Measurements from ENCODE around the gene RXFP4. TPM values are rescaled to one million over a fixed set of nuclear protein-coding genes. Genes with fewer than 3 reads are reported as not detected.

The RXFP4 gene
- total RNA-seq, 2 donors from 2014 or later: not detected

GRCh38 chr1:155933591-155934096 is 7.8 kb upstream of the RXFP4 start:
- no peaks in the 10 kb centered on the region for H3K9me3 Mint-ChIP-seq
- H3K36me3 Mint-ChIP-seq (ENCODE audit: insufficient read depth in 2 of 2): peaks cover 2 to 25% of the 10 kb centered on the region in 2 donors
- no peak overlapping the region for H3K27ac Mint-ChIP-seq
- no peaks in the 10 kb centered on the region for H3K27me3 Mint-ChIP-seq (ENCODE audit: low read depth)
- peaks cover 58% of the 10 kb centered on the region for H3K4me1 Mint-ChIP-seq (ENCODE audit: low read depth)
- ATAC-seq (replicated peaks in 1 of 2) (no peak), DNase-seq (no peak)
- H3K4me3 Mint-ChIP-seq: no peak overlapping the region

- no peak within 1 kb of the TSS for H3K27ac Mint-ChIP-seq
- DNase-seq (peak; percentile 94 to 96), ATAC-seq (replicated peaks in 1 of 2) (peak; percentile 95 to 96)
- peaks cover 2 to 20% of the 10 kb centered on the region in 2 donors for H3K36me3 Mint-ChIP-seq (ENCODE audit: insufficient read depth in 2 of 2)
- H3K4me1 Mint-ChIP-seq (ENCODE audit: low read depth): peaks cover 58% of the 10 kb centered on the region
- H3K9me3 Mint-ChIP-seq: no peaks in the 10 kb centered on the region
- H3K27me3 Mint-ChIP-seq (ENCODE audit: low read depth): no peaks in the 10 kb centered on the region
- H3K4me3 Mint-ChIP-seq: no peak within 1 kb of the TSS
Observed at GRCh38 chr1:155934097-155934935, 7.1 kb upstream of the RXFP4 start, which contains the start of gene KHDC4. TSS of gene KHDC4 (minus strand) at chr1:155934413. CDS start at chr1:155934373, 40 bp downstream.

GRCh38 chr1:155934936-155935590 is 6.4 kb upstream of the RXFP4 start:
- Mint-ChIP-seq H3K27ac (no peak overlapping the region), H3K27me3 (ENCODE audit: low read depth) (no peaks in the 10 kb centered on the region), H3K4me3 (no peak overlapping the region), H3K4me1 (ENCODE audit: low read depth) (peaks cover 57% of the 10 kb centered on the region), H3K9me3 (no peaks in the 10 kb centered on the region), H3K36me3 (ENCODE audit: insufficient read depth in 2 of 2) (peaks cover 0 to 18% of the 10 kb centered on the region in 2 donors)
- no peak for DNase-seq
- no peak for ATAC-seq (replicated peaks in 1 of 2)

- H3K27ac Mint-ChIP-seq: no peak overlapping the region
- no peaks in the 10 kb centered on the region for H3K9me3 Mint-ChIP-seq
- no peaks in the 10 kb centered on the region for H3K27me3 Mint-ChIP-seq (ENCODE audit: low read depth)
- DNase-seq: peak; percentile 31 to 40
- H3K36me3 Mint-ChIP-seq (ENCODE audit: insufficient read depth in 2 of 2): peaks cover 0 to under 1% of the 10 kb centered on the region in 2 donors
- no peak overlapping the region for H3K4me3 Mint-ChIP-seq
- ATAC-seq (replicated peaks in 1 of 2): no peak
- peaks cover 55% of the 10 kb centered on the region for H3K4me1 Mint-ChIP-seq (ENCODE audit: low read depth)
Observed at GRCh38 chr1:155938220-155938627, 3.2 kb upstream of the RXFP4 start.

GRCh38 chr1:155940482-155940992 is 901 bp upstream of the RXFP4 start:
- ATAC-seq (replicated peaks in 1 of 2): peak; percentile 43 to 47
- no peaks in the 10 kb centered on the region for H3K27me3 Mint-ChIP-seq (ENCODE audit: low read depth)
- H3K36me3 Mint-ChIP-seq (ENCODE audit: insufficient read depth in 2 of 2): no peaks in the 10 kb centered on the region
- no peaks in the 10 kb centered on the region for H3K9me3 Mint-ChIP-seq
- H3K4me1 Mint-ChIP-seq (ENCODE audit: low read depth): peaks cover 71% of the 10 kb centered on the region
- peak overlapping the region; percentile 22 to 48 for H3K4me3 Mint-ChIP-seq
- DNase-seq: no peak
- peak overlapping the region; percentile 64 for H3K27ac Mint-ChIP-seq

- Mint-ChIP-seq H3K27me3 (ENCODE audit: low read depth) (no peaks in the 10 kb centered on the region), H3K9me3 (no peaks in the 10 kb centered on the region), H3K36me3 (ENCODE audit: insufficient read depth in 2 of 2) (peaks cover 2 to 9% of the 10 kb centered on the region in 2 donors), H3K4me1 (ENCODE audit: low read depth) (peaks cover 81% of the 10 kb centered on the region), H3K4me3 (peak overlapping the region; percentile 22 to 48), H3K27ac (peak overlapping the region; percentile 64)
- no peak for ATAC-seq (replicated peaks in 1 of 2)
- DNase-seq: no peak
Observed at GRCh38 chr1:155941845-155942531, 550 bp downstream of the RXFP4 start.

GRCh38 chr1:155942578-155943141 is 1.2 kb downstream of the RXFP4 start:
- DNase-seq (no peak), ATAC-seq (replicated peaks in 1 of 2) (no peak)
- H3K9me3 Mint-ChIP-seq: no peaks in the 10 kb centered on the region
- H3K4me3 Mint-ChIP-seq: no peak overlapping the region
- no peaks in the 10 kb centered on the region for H3K27me3 Mint-ChIP-seq (ENCODE audit: low read depth)
- H3K27ac Mint-ChIP-seq: no peak overlapping the region
- H3K4me1 Mint-ChIP-seq (ENCODE audit: low read depth): peaks cover 88% of the 10 kb centered on the region
- peaks cover 2 to 11% of the 10 kb centered on the region in 2 donors for H3K36me3 Mint-ChIP-seq (ENCODE audit: insufficient read depth in 2 of 2)

GRCh38 chr1:155944444-155944799 is 3.0 kb downstream of the RXFP4 start:
- H3K9me3 Mint-ChIP-seq: no peaks in the 10 kb centered on the region
- peak overlapping the region in 1 of 2 donors; percentile 70 for H3K4me3 Mint-ChIP-seq
- peak overlapping the region; percentile 96 for H3K27ac Mint-ChIP-seq
- peaks cover 2 to 11% of the 10 kb centered on the region in 2 donors for H3K36me3 Mint-ChIP-seq (ENCODE audit: insufficient read depth in 2 of 2)
- no peaks in the 10 kb centered on the region for H3K27me3 Mint-ChIP-seq (ENCODE audit: low read depth)
- DNase-seq (no peak), ATAC-seq (replicated peaks in 1 of 2) (no peak)
- H3K4me1 Mint-ChIP-seq (ENCODE audit: low read depth): peaks cover 78% of the 10 kb centered on the region

GRCh38 chr1:155946633-155947219 is 5.3 kb downstream of the RXFP4 start:
- Mint-ChIP-seq H3K36me3 (ENCODE audit: insufficient read depth in 2 of 2) (peaks cover 4 to 20% of the 10 kb centered on the region in 2 donors), H3K27ac (peak overlapping the region; percentile 96), H3K4me3 (peak overlapping the region; percentile 79 to 84), H3K27me3 (ENCODE audit: low read depth) (no peaks in the 10 kb centered on the region), H3K4me1 (ENCODE audit: low read depth) (peaks cover 57% of the 10 kb centered on the region), H3K9me3 (no peaks in the 10 kb centered on the region)
- ATAC-seq (replicated peaks in 1 of 2) (peak; percentile 40 to 46), DNase-seq (no peak)

- ATAC-seq (replicated peaks in 1 of 2) (no peak), DNase-seq (no peak)
- Mint-ChIP-seq H3K36me3 (ENCODE audit: insufficient read depth in 2 of 2) (peaks cover 4 to 21% of the 10 kb centered on the region in 2 donors), H3K4me1 (ENCODE audit: low read depth) (peaks cover 53% of the 10 kb centered on the region), H3K4me3 (peak overlapping the region; percentile 79 to 84), H3K9me3 (no peaks in the 10 kb centered on the region), H3K27me3 (ENCODE audit: low read depth) (no peaks in the 10 kb centered on the region), H3K27ac (peak overlapping the region; percentile 96)
Observed at GRCh38 chr1:155947292-155947691, 5.9 kb downstream of the RXFP4 start.

GRCh38 chr1:155947741-155948140 is 6.3 kb downstream of the RXFP4 start:
- Mint-ChIP-seq H3K36me3 (ENCODE audit: insufficient read depth in 2 of 2) (peaks cover 4 to 21% of the 10 kb centered on the region in 2 donors), H3K9me3 (no peaks in the 10 kb centered on the region), H3K27me3 (ENCODE audit: low read depth) (no peaks in the 10 kb centered on the region), H3K27ac (peak overlapping the region; percentile 96), H3K4me3 (no peak overlapping the region), H3K4me1 (ENCODE audit: low read depth) (peaks cover 49% of the 10 kb centered on the region)
- ATAC-seq (replicated peaks in 1 of 2): no peak
- no peak for DNase-seq

GRCh38 chr1:155950829-155951228 is 9.4 kb downstream of the RXFP4 start:
- Mint-ChIP-seq H3K4me3 (no peak overlapping the region), H3K4me1 (ENCODE audit: low read depth) (peaks cover 22% of the 10 kb centered on the region), H3K27me3 (ENCODE audit: low read depth) (no peaks in the 10 kb centered on the region), H3K9me3 (no peaks in the 10 kb centered on the region), H3K27ac (no peak overlapping the region), H3K36me3 (ENCODE audit: insufficient read depth in 2 of 2) (peaks cover 10 to 35% of the 10 kb centered on the region in 2 donors)
- no peak for DNase-seq
- no peak for ATAC-seq (replicated peaks in 1 of 2)
